MM.1S (cell line): ENCODE results near the gene CCDC77.
"Not testable (repeated sequence)": the region's sequence is repeated elsewhere in the genome, so short reads cannot be mapped to it uniquely, and the experiment has no call there.

ENCODE experiments used
- EZH2 ChIP-seq: fragments of 300-600 bp; sonication (generic); optimal IDR thresholded peaks from 2 replicates; pipeline ENCODE3; 2017; ENCODE audit warnings: low read depth, mild to moderate bottlenecking, antibody characterized with exemption, low read length, mixed read lengths
- EZH2phosphoT487 ChIP-seq: fragments of 300-600 bp; sonication (generic); IDR thresholded peaks from 2 replicates; pipeline ENCODE4 v1.6.1; 2018; ENCODE audit warnings: antibody characterized with exemption, low read length
- TF ChIP-seq, protein P1 (sequence below): fragments of 300-600 bp; sonication (generic); IDR thresholded peaks from 2 replicates; pipeline ENCODE4 v1.5.1; 2016; ENCODE audit warnings: antibody characterized with exemption, low read length, mixed read lengths

DNA sequence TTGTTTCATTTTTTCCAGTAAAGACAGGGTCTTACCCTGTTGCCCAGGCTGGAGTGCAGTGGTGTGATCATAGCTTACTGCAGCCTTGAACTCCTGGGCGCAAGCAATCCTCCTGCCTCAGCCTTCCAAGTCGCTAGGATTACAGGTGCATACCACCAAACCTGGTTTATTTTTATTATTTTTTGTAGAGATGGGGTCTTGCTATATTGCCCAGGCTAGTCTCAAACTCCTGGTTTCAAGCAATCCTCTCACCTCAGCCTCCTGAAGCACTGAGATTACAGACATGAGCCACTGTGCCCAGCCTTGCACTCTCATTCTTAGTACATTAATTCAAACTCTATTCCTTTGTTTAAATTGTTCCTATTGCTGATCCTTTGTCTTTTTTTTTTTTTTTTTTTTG, 34.3 kb downstream of the CCDC77 start:
- TF ChIP-seq, protein P1, sequence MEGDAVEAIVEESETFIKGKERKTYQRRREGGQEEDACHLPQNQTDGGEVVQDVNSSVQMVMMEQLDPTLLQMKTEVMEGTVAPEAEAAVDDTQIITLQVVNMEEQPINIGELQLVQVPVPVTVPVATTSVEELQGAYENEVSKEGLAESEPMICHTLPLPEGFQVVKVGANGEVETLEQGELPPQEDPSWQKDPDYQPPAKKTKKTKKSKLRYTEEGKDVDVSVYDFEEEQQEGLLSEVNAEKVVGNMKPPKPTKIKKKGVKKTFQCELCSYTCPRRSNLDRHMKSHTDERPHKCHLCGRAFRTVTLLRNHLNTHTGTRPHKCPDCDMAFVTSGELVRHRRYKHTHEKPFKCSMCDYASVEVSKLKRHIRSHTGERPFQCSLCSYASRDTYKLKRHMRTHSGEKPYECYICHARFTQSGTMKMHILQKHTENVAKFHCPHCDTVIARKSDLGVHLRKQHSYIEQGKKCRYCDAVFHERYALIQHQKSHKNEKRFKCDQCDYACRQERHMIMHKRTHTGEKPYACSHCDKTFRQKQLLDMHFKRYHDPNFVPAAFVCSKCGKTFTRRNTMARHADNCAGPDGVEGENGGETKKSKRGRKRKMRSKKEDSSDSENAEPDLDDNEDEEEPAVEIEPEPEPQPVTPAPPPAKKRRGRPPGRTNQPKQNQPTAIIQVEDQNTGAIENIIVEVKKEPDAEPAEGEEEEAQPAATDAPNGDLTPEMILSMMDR = not testable (repeated sequence)
- not testable (repeated sequence) for TF ChIP-seq EZH2, EZH2phosphoT487
